Retinal pigment epithelial cell (primary cell): ENCODE measurements around the gene SRGAP1.

Source experiments
- DNase-seq: peaks from one replicate; pipeline ENCODE4 v3.0.0-alpha.2; 2010; ENCODE audit warnings: low read depth
- H3K4me3 ChIP-seq: 2 replicates; pipeline ENCODE4 v1.5.1; 2011; ENCODE audit warnings: mild to moderate bottlenecking, low read length, control low read depth, moderate library complexity
- CTCF ChIP-seq: conservative IDR thresholded peaks from 2 replicates; pipeline ENCODE4 v1.5.1; 2011; ENCODE audit warnings: low read depth, low read length, control low read depth, inconsistent platforms

SRGAP1 gene

GRCh38 chr12:64085996-64086395 lies 241.5 kb downstream of the SRGAP1 start:
- no peak for TF ChIP-seq CTCF
- DNase-seq, result no peak

GRCh38 chr12:64086946-64087345 lies 242.4 kb downstream of the SRGAP1 start:
- no peak for DNase-seq
- no peak overlapping the region for H3K4me3 ChIP-seq
- TF ChIP-seq CTCF, result no peak

More at GRCh38 chr12:64085996-64086395, 241.5 kb downstream of the SRGAP1 start:
- no peak overlapping the region for H3K4me3 ChIP-seq

- no peak for TF ChIP-seq CTCF
- no peak for DNase-seq
- H3K4me3 ChIP-seq, result no peak overlapping the region
Measured at GRCh38 chr12:64087761-64088160, 243.3 kb downstream of the SRGAP1 start.

- TF ChIP-seq CTCF, result no peak
- peak overlapping the region; percentile 3 for H3K4me3 ChIP-seq
- DNase-seq, result peak; percentile 89
Measured at GRCh38 chr12:64088431-64089349, 244.2 kb downstream of the SRGAP1 start.

GRCh38 chr12:64090047-64090446 lies 245.5 kb downstream of the SRGAP1 start:
- TF ChIP-seq CTCF, result no peak
- no peak for DNase-seq
- H3K4me3 ChIP-seq, result no peak overlapping the region

- no peak for TF ChIP-seq CTCF
- H3K4me3 ChIP-seq, result no peak overlapping the region
- DNase-seq, result no peak
Measured at GRCh38 chr12:64091186-64091585, 246.7 kb downstream of the SRGAP1 start.

GRCh38 chr12:64092507-64093196 lies 248.2 kb downstream of the SRGAP1 start:
- no peak overlapping the region for H3K4me3 ChIP-seq
- TF ChIP-seq CTCF, result no peak
- DNase-seq, result no peak
